GM19452 (cell line): Measurements from ENCODE around the gene ZBTB5.
"Not testable (repeated sequence)": the region's sequence is repeated elsewhere in the genome, so short reads cannot be mapped to it uniquely, and the experiment has no call there.

Experiments
- ATAC-seq: cut with Tn5 transposase; IDR thresholded peaks from one replicate; pipeline ENCODE4 v1.9.1; 2021; ENCODE audit not compliant: unreplicated experiment

ZBTB5 gene

GRCh38 chr9:37452611-37453010 lies 12.6 kb downstream of the ZBTB5 start:
- ATAC-seq, result no peak

GRCh38 chr9:37451628-37452027 lies 13.6 kb downstream of the ZBTB5 start:
- no peak for ATAC-seq

- ATAC-seq, result no peak
Observed at GRCh38 chr9:37449862-37450632, 15.2 kb downstream of the ZBTB5 start.

GRCh38 chr9:37447111-37447510 lies 18.1 kb downstream of the ZBTB5 start:
- ATAC-seq, result no peak

- ATAC-seq, result no peak
Observed at GRCh38 chr9:37446401-37446800, 18.8 kb downstream of the ZBTB5 start.

- no peak for ATAC-seq
Observed at GRCh38 chr9:37445832-37446231, 19.4 kb downstream of the ZBTB5 start.

- ATAC-seq, result no peak
Observed at GRCh38 chr9:37444890-37445289, 20.4 kb downstream of the ZBTB5 start.

- ATAC-seq, result no peak
Observed at GRCh38 chr9:37443566-37443965, 21.7 kb downstream of the ZBTB5 start.

GRCh38 chr9:37442556-37442955 lies 22.7 kb downstream of the ZBTB5 start:
- no peak for ATAC-seq

- no peak for ATAC-seq
Observed at GRCh38 chr9:37441776-37442370, 23.4 kb downstream of the ZBTB5 start.

- no peak for ATAC-seq
Observed at GRCh38 chr9:37438359-37438758, 26.9 kb downstream of the ZBTB5 start.

GRCh38 chr9:37437621-37438020 lies 27.6 kb downstream of the ZBTB5 start:
- ATAC-seq, result no peak

- ATAC-seq, result no peak
Observed at GRCh38 chr9:37437010-37437409, 28.2 kb downstream of the ZBTB5 start.

- ATAC-seq, result no peak
Observed at GRCh38 chr9:37436540-37436939, 28.7 kb downstream of the ZBTB5 start.

- no peak for ATAC-seq
Observed at GRCh38 chr9:37433867-37434371, 31.3 kb downstream of the ZBTB5 start.

GRCh38 chr9:37432020-37432419 lies 33.2 kb downstream of the ZBTB5 start:
- ATAC-seq, result no peak

GRCh38 chr9:37430841-37431597 lies 34.2 kb downstream of the ZBTB5 start:
- no peak for ATAC-seq

- no peak for ATAC-seq
Observed at GRCh38 chr9:37429441-37430285, 35.6 kb downstream of the ZBTB5 start.

GRCh38 chr9:37428345-37428744 lies 36.9 kb downstream of the ZBTB5 start:
- no peak for ATAC-seq

GRCh38 chr9:37426846-37427245 lies 38.4 kb downstream of the ZBTB5 start:
- ATAC-seq, result no peak

GRCh38 chr9:37426431-37426830 lies 38.8 kb downstream of the ZBTB5 start:
- not testable (repeated sequence) for ATAC-seq
